Adrenal gland (tissue), 5 donors: ENCODE results near the gene CDHR3.

ENCODE experiments used
- POLR2A ChIP-seq, 2 donors: fragments of 450-650 bp; IDR thresholded peaks; one replicate each; pipeline ENCODE4 v1.6.1; 2017; ENCODE audit warnings: antibody characterized with exemption in 2 of 2, mild to moderate bottlenecking in 2 of 2, moderate library complexity in 1 of 2
- TF ChIP-seq, protein P1 (sequence below), 6 experiments: fragments of 450-650 bp in 4 of 6; fragments of 200-600 bp in 2 of 6; sonication (generic) in 1 of 6; IDR thresholded peaks; 1 replicate in 5 of 6; 2 replicates in 1 of 6; pipeline versions ENCODE4 v1.5.1 to v1.8.0; 2016 to 2021; ENCODE audit warnings: antibody characterized with exemption in 6 of 6, mild to moderate bottlenecking in 2 of 6, moderate library complexity in 1 of 6
- donor health status: DM: no; HTN: no; CAD: no.

DNA sequence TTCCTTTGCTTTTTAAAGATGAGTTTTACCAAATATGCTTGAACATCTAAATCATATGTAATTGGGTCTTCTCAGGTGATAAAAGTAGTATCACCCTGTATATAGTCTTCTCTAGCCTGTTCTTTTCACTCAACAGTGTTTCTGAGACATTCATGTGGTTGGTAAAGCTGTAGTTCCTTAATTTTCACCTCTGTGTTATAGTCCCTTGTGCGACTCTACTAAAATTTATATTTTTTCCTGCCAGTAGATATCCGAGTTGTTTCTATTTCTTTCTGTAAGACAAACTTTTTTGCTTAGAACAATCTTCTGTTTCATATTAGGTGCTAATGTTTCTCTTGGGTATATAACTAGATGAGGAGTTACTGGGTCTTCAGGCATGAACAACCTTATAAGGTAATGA lies 113.5 kb downstream of the CDHR3 start:
- no peak for TF ChIP-seq POLR2A (IDR thresholded peaks at IDR 0.05)
- TF ChIP-seq, protein P1, sequence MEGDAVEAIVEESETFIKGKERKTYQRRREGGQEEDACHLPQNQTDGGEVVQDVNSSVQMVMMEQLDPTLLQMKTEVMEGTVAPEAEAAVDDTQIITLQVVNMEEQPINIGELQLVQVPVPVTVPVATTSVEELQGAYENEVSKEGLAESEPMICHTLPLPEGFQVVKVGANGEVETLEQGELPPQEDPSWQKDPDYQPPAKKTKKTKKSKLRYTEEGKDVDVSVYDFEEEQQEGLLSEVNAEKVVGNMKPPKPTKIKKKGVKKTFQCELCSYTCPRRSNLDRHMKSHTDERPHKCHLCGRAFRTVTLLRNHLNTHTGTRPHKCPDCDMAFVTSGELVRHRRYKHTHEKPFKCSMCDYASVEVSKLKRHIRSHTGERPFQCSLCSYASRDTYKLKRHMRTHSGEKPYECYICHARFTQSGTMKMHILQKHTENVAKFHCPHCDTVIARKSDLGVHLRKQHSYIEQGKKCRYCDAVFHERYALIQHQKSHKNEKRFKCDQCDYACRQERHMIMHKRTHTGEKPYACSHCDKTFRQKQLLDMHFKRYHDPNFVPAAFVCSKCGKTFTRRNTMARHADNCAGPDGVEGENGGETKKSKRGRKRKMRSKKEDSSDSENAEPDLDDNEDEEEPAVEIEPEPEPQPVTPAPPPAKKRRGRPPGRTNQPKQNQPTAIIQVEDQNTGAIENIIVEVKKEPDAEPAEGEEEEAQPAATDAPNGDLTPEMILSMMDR (IDR thresholded peaks at IDR 0.05) = no peak
